Astrocyte (in vitro differentiated cells and primary cell): Measurements from ENCODE around the gene TBC1D3B. TPM values are rescaled to one million over a fixed set of nuclear protein-coding genes. Genes with fewer than 3 reads are reported as not detected.

Source experiments
- DNase-seq: peaks from one replicate; pipeline ENCODE4 v3.0.0-alpha.2; 2010; ENCODE audit warnings: low read depth
- FAIRE-seq: peaks from 2 replicates; lab custom pipeline; 2011; peaks lifted over from hg19 to GRCh38; lab: Jason Lieb, UNC
- H2AFZ ChIP-seq: 2 replicates; pipeline ENCODE4 v1.6.0; 2012; ENCODE audit warnings: low read depth, low read length, inconsistent platforms
- H3K27ac ChIP-seq: 2 replicates; pipeline ENCODE4 v1.5.1; 2011; ENCODE audit warnings: low read depth, low read length, inconsistent platforms
- H3K27me3 ChIP-seq: 2 replicates; pipeline ENCODE4 v1.6.0; 2011; ENCODE audit warnings: low read length, inconsistent platforms; ENCODE audit not compliant: insufficient read depth
- H3K36me3 ChIP-seq: 2 replicates; pipeline ENCODE4 v1.5.1; 2011; ENCODE audit warnings: low read length, inconsistent platforms; ENCODE audit not compliant: insufficient read depth
- H3K4me1 ChIP-seq: 2 replicates; pipeline ENCODE4 v1.5.1; 2011; ENCODE audit warnings: low read length, inconsistent platforms; ENCODE audit not compliant: insufficient read depth
- H3K4me2 ChIP-seq: 2 replicates; pipeline ENCODE4 v1.6.0; 2012; ENCODE audit warnings: low read length, inconsistent platforms
- H3K4me3 ChIP-seq: 2 replicates; pipeline ENCODE4 v1.5.1; 2011; ENCODE audit warnings: low read depth, mild to moderate bottlenecking, low read length, inconsistent platforms; ENCODE audit not compliant: insufficient read depth
- H3K79me2 ChIP-seq: 2 replicates; pipeline ENCODE4 v1.6.0; 2012; ENCODE audit warnings: mild to moderate bottlenecking, low read length, inconsistent platforms; ENCODE audit not compliant: insufficient read depth
- H3K9ac ChIP-seq: 2 replicates; pipeline ENCODE4 v1.6.0; 2012; ENCODE audit warnings: mild to moderate bottlenecking, low read length, inconsistent platforms
- H3K9me3 ChIP-seq: 2 replicates; pipeline ENCODE4 v1.5.1; 2012; ENCODE audit warnings: low read depth, mild to moderate bottlenecking, low read length, inconsistent platforms; ENCODE audit not compliant: insufficient read depth
- H4K20me1 ChIP-seq: 2 replicates; pipeline ENCODE4 v1.6.0; 2012; ENCODE audit warnings: low read length, inconsistent platforms; ENCODE audit not compliant: insufficient read depth
- H3K27ac Mint-ChIP-seq: one replicate; pipeline ENCODE4 v1.8.0; 2021; ENCODE audit warnings: mild to moderate bottlenecking, mixed read lengths; ENCODE audit not compliant: unreplicated experiment
- H3K27me3 Mint-ChIP-seq: one replicate; pipeline ENCODE4 v1.8.0; 2021; ENCODE audit warnings: low read depth, mixed read lengths; ENCODE audit not compliant: unreplicated experiment
- H3K36me3 Mint-ChIP-seq: one replicate; pipeline ENCODE4 v1.8.0; 2021; ENCODE audit warnings: low read depth, mixed read lengths; ENCODE audit not compliant: unreplicated experiment
- H3K4me1 Mint-ChIP-seq: one replicate; pipeline ENCODE4 v1.8.0; 2021; ENCODE audit warnings: low read depth, mixed read lengths; ENCODE audit not compliant: unreplicated experiment
- H3K4me3 Mint-ChIP-seq: one replicate; pipeline ENCODE4 v1.8.0; 2021; ENCODE audit warnings: mild to moderate bottlenecking, moderate library complexity, mixed read lengths; ENCODE audit not compliant: unreplicated experiment
- H3K9me3 Mint-ChIP-seq: one replicate; pipeline ENCODE4 v1.8.0; 2021; ENCODE audit warnings: mild to moderate bottlenecking, mixed read lengths; ENCODE audit not compliant: unreplicated experiment
- EZH2 ChIP-seq: IDR thresholded peaks from 2 replicates; pipeline ENCODE4 v1.6.1; 2012; ENCODE audit warnings: mild to moderate bottlenecking, low read length, inconsistent platforms; ENCODE audit not compliant: insufficient read depth
- total RNA-seq: library from RNA; stranded (reverse); gene quantifications from 2 replicates; pipeline ENCODE4 v1.2.1, GENCODE V29; 2021
- TF ChIP-seq, protein P1 (sequence below): IDR thresholded peaks from 2 replicates; pipeline ENCODE4 v1.5.1; 2011; ENCODE audit warnings: low read depth, mild to moderate bottlenecking, inconsistent platforms, low read length, moderate library complexity; ENCODE audit not compliant: insufficient read depth

The TBC1D3B gene
- total RNA-seq, 1 donor from 2014 or later: 9.8 TPM

DNA sequence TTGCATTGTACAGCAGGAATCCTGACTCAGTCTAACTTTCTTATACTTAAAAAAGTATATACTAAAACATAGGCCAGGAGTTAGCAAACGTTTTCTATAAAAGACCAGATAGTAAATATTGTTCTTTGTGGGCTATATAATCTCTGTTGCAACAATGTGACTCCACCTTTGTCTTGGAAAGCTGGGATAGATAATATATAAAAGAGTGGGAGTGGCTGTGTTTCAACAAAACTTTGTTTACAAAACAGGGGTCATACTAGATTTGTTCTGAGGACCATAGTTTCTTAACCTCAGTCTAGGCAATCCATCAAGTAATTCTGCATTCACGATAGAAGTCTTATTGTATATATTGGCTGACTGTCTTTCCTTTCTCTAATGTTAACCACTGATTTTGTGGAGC lies 9.0 kb upstream of the TBC1D3B start:
- H3K4me3 Mint-ChIP-seq: no peak overlapping the region
- no peak overlapping the region for H3K4me2 ChIP-seq
- TF ChIP-seq, protein P1, sequence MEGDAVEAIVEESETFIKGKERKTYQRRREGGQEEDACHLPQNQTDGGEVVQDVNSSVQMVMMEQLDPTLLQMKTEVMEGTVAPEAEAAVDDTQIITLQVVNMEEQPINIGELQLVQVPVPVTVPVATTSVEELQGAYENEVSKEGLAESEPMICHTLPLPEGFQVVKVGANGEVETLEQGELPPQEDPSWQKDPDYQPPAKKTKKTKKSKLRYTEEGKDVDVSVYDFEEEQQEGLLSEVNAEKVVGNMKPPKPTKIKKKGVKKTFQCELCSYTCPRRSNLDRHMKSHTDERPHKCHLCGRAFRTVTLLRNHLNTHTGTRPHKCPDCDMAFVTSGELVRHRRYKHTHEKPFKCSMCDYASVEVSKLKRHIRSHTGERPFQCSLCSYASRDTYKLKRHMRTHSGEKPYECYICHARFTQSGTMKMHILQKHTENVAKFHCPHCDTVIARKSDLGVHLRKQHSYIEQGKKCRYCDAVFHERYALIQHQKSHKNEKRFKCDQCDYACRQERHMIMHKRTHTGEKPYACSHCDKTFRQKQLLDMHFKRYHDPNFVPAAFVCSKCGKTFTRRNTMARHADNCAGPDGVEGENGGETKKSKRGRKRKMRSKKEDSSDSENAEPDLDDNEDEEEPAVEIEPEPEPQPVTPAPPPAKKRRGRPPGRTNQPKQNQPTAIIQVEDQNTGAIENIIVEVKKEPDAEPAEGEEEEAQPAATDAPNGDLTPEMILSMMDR: no peak
- TF ChIP-seq EZH2: no peak
- peaks cover 4% of the 10 kb centered on the region for H3K9me3 ChIP-seq
- no peaks in the 10 kb centered on the region for H3K79me2 ChIP-seq
- H4K20me1 ChIP-seq: no peaks in the 10 kb centered on the region
- H3K4me3 ChIP-seq: no peak overlapping the region
- H3K9ac ChIP-seq: no peak overlapping the region
- H3K9me3 Mint-ChIP-seq: no peaks in the 10 kb centered on the region
- H3K27me3 Mint-ChIP-seq: peaks cover 59% of the 10 kb centered on the region
- H3K27ac ChIP-seq: no peak overlapping the region
- FAIRE-seq (no peak), DNase-seq (no peak)
- no peak overlapping the region for H2AFZ ChIP-seq
- H3K36me3 Mint-ChIP-seq: no peaks in the 10 kb centered on the region
- peaks cover 6% of the 10 kb centered on the region for H3K27me3 ChIP-seq
- peaks cover 2% of the 10 kb centered on the region for H3K4me1 Mint-ChIP-seq
- no peaks in the 10 kb centered on the region for H3K36me3 ChIP-seq
- peaks cover 11% of the 10 kb centered on the region for H3K4me1 ChIP-seq
- no peak overlapping the region for H3K27ac Mint-ChIP-seq

DNA sequence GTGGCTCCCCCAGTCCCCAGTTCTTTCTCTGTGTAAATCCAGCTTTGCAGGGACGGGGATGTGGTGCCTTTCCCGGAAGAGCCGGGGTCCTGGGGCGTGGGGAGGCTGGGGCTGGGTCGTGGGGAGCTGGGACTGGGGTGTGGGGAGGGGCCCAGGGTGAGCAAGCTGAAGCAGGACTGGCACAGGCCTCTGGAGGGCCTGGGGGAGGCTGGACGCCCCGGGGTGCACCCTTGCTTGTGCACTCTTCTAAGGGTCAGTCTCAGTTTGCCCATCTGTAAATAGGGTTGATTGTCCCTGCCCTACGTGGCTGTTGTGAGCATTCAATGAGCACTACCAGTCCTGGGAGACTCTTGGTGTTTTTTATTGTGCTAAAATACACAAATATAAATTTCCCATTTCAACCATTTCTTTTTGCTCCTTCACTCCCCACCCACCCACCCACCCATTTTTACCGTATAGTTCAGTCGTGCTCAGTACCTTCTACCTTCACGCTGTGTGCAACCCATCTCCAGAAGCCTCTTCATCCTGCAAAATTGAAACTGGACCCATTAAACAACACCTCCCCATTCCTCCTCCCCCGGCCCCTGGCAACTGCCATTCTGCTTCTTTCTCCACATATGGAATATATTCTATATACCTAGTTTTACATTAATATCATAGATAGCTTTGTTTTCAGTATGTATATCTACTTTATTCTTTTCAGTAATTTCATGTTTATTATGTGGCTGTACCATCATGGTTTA lies 7.8 kb upstream of the TBC1D3B start:
- no peak overlapping the region for H3K4me3 ChIP-seq
- no peak overlapping the region for H3K27ac ChIP-seq
- no peaks in the 10 kb centered on the region for H4K20me1 ChIP-seq
- peaks cover 11% of the 10 kb centered on the region for H3K4me1 ChIP-seq
- Mint-ChIP-seq H3K27me3 (peaks cover 61% of the 10 kb centered on the region), H3K27ac (no peak overlapping the region), H3K4me1 (peaks cover 2% of the 10 kb centered on the region), H3K9me3 (no peaks in the 10 kb centered on the region), H3K36me3 (no peaks in the 10 kb centered on the region), H3K4me3 (peak overlapping the region; percentile 66)
- H2AFZ ChIP-seq: peak overlapping the region; percentile 99
- no peaks in the 10 kb centered on the region for H3K79me2 ChIP-seq
- FAIRE-seq: no peak
- no peak for TF ChIP-seq EZH2
- TF ChIP-seq, protein P1: no peak
- H3K4me2 ChIP-seq: peak overlapping the region; percentile 91
- H3K9ac ChIP-seq: peak overlapping the region; percentile 70
- H3K27me3 ChIP-seq: peaks cover 6% of the 10 kb centered on the region
- no peak for DNase-seq
- no peaks in the 10 kb centered on the region for H3K36me3 ChIP-seq
- H3K9me3 ChIP-seq: peaks cover 4% of the 10 kb centered on the region
